GM18517 (cell line): ENCODE measurements around the gene SPATA18.

Experiments used
- ATAC-seq: cut with Tn5 transposase; IDR thresholded peaks from one replicate; pipeline ENCODE4 v1.9.1; 2021; ENCODE audit warnings: mild to moderate bottlenecking, moderate library complexity; ENCODE audit not compliant: unreplicated experiment

Gene SPATA18, protein sequence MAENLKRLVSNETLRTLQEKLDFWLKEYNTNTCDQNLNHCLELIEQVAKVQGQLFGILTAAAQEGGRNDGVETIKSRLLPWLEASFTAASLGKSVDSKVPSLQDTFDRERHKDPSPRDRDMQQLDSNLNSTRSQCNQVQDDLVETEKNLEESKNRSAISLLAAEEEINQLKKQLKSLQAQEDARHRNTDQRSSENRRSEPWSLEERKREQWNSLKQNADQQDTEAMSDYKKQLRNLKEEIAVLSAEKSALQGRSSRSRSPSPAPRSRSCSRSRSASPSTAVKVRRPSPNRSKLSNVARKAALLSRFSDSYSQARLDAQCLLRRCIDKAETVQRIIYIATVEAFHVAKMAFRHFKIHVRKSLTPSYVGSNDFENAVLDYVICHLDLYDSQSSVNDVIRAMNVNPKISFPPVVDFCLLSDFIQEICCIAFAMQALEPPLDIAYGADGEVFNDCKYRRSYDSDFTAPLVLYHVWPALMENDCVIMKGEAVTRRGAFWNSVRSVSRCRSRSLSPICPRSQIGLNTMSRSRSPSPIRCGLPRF

DNA sequence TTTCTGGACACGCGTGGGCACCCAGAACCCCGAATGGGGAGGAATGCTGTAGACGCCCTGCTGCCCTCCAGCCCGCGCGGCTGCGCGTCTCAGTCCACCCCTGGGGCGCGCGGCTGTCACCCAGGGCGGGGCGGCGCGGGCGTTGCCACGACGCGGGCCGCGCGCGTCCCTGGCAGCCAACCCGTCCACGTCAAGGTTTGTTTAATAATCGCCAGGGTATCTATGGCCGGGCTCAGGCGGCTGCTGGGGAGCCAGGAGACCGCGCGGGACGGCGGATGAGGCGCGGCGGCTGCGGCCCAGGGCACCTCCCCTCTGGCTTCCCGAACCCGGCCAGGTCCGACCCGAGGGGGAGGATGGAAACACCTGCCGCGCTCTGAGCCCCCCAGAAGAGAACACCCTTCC lies at the start of gene SPATA18:
Gene SPATA18 (plus strand): TSS at position 92 of the 402 bp plus-strand sequence. CDS start 401 bp downstream, outside the sequence.
- ATAC-seq = peak; percentile 41

DNA sequence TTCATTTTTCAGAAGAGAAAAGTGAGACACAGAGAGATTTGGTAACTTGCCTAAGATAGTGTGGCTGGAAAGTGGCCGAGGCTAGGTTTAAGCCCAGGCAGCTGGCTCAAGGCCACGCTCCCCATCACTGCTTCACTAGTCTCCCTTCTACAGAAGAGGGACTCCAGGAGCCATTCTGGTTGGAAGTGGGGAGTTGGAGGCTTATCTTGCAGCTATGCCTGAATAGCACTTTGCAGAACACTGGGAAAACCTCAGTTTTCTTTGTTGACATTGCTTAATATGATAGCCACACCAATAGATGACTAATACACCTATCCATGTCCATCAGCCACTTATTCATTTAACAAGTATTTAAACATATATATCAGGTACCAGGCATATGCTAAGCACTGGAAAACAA lies 49.5 kb upstream of the SPATA18 start:
- no peak for ATAC-seq

DNA sequence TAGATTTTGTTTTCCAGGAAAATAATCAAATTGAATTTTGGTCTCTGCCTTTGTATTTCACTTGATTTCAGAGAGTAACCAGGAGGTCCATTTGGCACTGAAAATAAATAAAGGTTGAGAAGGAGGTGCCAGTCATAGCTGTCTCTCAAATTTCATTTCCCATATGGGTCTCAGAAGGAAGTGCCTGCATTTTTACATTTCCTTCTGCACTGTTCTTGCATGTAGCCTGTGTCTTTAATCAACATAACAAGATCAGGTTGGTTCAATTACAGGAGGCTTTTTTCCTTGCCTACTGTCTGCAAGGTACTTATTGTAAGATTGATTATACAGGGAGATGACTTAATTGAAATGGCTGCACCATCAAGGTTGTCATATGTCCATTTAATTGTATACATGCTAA lies 46.7 kb upstream of the SPATA18 start:
- ATAC-seq = no peak

DNA sequence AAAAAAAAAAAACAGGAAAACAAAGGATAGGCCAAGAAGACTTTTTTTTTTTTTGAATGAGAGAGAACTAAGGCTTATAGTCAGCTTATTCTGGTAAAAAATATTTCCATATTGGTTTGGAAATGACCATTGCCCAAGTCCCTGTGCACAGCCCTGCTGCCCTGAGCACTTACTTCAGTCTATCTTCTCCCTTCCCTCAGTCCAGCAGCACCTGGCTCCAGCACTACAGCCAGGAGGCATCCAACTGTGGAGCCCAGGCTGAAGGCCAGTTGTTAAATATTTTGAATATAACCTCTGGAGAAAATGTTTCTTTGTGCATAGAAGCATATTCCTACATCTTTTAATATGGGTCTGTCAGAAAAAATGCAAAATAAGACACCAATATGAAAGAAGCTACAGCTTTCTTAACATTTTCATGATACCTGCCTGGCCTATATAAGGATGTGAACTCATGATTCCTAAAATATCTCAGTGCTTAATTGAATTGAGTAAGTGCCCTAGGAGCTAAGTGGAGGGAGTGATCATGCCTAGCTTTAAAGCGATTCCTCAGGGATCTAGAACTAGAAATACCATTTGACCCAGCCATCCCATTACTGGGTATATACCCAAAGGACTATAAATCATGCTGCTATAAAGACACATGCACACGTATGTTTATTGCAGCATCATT lies 45.4 kb upstream of the SPATA18 start:
- ATAC-seq = no peak

DNA sequence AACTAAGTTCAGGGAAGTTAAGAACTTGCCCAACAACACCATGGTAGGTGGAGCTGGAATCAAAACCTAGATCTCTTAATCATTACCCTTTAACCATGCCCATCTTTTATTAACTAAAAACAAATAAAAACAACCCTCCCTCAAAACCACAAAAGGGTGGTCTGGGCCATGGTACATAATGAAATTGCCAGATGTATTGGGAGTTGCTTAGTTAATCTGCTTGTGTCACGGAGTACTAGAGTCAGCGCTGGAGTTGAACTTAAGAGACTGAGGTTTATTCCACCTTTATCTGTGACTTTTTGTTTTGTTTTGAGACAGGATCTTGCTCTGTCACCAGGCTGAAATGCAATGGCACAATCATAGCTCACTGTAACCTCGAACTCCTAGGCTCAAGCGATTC lies 44.2 kb upstream of the SPATA18 start:
- no peak for ATAC-seq

DNA sequence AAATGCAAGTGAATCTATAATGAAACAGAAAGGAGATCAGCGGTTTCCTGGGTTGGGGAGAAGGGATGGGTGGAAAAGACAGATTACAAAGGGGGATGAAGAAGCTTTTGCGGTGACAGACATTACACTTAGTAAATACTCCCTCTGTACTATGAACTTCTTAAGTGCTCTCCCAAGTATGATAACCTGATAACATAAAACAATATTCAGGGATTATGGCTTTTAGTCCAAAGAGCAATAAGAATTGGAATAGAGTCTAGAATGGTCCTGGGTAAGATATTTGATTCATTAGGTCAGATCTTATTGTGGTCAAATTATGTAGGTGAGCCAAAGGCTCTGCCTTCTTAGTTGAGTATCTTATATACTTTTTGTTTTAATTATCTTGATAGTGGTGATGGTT lies 40.1 kb upstream of the SPATA18 start:
- ATAC-seq = no peak

DNA sequence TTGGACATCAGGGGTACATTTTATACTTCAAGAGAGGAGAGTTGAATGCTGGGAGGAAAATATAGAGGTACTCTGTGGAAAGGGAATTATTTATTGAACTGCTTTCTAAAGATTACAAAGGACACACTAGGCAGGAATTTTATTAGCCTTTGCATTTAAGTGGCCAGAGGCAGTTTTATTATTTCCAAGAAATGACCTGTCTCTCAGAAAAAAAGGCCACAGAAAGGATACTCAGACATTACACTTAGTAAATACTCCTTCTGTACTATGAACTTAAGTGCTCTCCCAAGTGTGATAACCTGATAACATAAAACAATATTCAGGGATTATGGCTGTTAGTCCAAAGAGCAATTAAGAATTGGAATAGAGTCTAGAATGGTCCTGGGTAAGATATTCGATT lies 38.5 kb upstream of the SPATA18 start:
- ATAC-seq = no peak

DNA sequence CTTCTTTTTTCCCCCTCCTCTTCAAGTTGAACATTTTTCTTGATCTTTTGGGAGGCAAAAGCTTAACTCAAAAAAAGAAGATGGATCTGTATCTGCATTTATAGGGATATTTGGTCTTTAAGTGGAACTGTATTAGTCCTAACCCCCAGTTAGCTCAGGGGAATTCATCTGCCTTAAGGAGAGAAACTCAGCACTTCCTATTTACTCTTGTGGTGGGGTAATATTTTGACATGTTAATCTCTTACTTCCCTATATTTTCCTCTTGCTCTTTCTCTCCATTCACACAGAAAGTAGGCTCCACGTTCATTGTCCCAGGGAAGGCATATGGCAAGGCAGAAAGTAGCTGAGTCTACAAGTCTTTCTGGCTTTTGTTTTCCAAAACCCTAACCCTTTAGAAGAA lies 36.2 kb upstream of the SPATA18 start:
- ATAC-seq = no peak

DNA sequence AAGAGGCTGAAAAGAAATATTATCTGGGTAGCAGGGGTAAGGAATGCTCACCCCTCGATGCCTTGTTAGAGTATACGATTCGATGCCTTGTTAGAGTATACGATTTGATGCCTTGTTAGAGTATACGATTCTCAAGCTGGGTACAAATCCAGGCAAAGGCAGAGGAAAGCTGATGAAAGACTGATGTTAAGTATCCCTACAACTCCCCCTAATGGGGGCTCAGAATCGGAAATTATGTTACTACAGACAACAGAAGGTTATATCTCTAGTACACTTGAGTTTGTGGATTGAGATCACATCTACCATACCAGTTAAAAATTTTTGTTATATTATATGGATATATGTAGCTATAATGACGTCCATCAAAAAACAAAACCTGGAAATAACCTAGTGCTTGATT lies 35.7 kb upstream of the SPATA18 start:
- no peak for ATAC-seq

DNA sequence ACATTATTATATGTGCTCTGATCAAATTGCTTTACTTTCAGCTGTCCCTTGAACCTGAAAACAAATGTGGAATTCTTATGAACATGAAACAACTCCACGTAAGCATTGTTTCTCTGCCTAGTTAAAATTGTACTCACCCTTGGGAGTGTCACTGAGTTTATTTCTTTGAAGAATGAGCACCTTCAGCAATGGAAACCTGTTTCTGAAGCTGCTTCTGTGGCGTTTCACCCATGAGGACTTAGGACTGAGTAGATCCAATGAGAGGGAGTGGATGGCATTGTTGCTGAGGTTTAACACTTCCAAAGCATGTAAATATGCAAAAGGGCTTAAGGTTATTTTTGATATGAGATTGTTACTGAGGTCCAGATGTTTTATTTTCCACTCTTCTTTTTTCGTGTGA lies 34.1 kb upstream of the SPATA18 start:
- no peak for ATAC-seq

DNA sequence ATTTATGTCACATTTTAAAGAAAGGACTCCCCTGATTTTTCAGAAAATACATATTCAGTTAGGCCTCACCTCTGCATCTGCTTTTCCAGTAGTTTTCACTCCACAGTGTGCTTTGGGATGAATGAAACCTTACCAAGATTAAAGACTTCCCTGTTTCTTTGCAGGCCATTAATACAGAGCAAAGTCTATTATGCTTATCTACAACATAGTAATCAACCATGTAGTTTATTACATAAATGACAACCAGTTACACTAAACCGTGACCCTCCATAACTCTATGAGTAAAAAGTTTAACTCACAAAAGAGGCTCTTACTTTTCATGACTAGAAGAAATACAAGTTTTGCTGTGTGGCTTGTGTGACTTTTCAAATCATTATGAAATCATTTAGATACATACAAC lies 33.3 kb upstream of the SPATA18 start:
- no peak for ATAC-seq

DNA sequence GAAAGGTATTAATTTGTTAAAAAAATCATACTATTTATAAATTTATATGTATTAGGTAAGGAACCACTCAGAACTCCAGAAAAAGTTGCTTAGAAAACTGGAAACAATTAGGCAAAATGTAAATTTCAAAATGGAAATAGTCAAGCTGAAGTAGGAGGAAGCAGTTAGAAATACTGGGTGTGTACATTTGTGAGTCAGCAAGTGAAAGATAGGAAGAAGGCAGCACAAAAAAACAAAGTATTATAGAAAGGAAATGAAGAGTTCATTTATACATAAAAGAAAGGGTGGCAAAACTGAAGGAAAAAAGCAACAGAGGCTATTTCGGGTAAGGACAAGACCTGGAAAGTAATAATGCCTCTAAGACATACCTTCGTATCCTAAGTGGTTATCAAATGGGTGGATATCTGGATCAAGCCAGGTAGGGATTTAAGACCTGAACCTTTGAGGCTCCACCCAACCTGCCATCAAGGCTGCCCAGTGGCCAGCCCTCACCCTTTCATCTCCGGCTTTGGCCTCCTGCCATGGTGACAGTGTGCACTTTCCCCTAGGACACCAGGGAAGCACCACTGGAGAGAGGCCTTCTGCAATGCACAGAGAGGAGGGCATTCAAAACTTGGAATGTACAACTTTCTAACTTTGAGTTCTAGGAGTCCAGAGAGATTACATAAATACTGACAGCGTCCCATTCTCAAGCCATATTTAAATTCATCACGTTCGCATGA lies 31.0 kb upstream of the SPATA18 start, which contains the start of gene LRRC66:
Gene LRRC66 (minus strand): TSS at position 428 of the 722 bp plus-strand sequence. CDS start 2,750 bp downstream, outside the sequence.
- ATAC-seq = no peak

DNA sequence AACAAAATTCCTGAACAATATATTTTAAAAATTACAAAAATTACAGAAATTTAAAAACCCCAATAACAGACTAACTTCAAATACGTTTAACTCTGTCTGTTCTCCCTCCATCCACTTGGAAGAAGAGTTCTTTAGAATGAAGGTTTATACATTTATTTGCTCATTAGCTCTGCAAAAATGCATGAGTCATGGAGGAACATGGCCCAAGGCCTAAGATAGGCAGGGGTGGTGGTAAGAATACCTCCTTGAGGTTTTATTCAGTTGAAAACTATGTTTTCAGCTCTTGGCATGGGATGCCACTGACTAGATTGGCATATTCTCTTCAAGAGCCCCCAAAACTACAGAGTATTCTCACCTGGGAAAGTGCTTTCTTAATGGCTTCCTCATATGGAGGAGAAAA lies 22.1 kb upstream of the SPATA18 start:
- no peak for ATAC-seq

DNA sequence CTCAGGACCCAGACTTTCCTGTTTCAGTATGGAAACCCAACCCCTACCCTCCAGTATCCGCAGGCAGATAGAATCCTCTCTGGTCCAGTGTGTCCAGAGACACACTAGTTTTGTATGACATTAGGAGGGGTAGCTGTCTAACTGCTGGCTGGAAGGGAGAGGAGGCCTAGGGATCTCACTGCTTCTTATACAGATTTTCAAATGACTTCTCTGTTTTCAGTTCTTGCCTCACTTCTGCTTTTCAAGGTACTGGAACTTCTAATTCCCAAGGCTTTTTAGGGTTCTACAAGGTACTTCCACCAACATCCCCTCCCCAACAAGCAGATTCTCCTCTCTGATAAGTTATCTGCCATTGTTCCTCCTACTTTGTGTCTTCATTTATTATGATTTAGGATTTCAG lies 19.1 kb upstream of the SPATA18 start:
- no peak for ATAC-seq

DNA sequence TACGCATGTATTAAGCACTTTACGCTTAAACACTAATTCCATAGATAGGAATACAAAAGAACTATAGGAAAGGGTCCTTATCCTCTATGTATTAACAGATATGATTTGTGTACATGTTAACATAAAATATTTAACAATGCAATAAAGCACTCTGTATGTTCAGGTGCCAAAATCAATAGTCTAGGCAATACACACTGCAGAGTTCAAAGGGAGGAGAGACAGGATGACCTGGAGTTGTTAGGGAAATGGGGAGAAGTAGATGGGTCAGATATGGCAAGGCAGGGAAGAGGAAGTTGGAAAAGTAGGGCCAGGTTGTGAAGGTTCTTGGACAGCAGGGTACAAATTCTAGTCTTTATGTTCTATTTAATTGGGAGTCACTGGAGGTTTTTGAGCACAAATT lies 15.9 kb upstream of the SPATA18 start:
- ATAC-seq = no peak

DNA sequence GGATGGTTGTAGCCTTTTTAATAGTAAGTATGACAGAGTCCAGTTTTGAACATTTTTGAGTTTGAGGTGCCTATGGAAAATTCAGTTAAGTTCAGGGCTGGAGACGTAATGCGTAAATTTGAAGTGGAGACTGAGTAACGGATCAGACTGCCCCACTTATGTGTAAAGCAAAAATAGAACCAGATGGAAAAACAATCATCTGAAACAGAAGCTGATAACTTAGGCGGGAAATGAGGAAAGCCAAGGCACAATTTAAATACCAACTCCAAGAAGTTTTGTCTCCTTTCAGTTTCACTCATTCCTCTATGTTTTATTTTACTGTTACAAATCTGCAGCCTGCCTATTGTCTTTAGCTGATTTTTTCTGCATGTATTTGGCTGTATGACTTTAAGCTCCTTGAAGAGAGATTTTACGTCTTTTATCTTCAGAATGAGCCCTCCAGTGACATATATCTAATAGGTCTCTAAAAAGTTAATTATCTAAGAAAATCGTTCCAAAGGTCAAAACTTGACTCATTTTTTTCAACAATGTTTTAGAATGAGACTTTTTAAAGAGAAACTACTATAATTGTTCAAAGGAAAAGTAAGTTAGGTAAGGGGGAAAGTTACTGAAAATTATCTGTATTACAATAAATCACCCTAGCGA lies 14.1 kb upstream of the SPATA18 start:
- ATAC-seq = no peak

DNA sequence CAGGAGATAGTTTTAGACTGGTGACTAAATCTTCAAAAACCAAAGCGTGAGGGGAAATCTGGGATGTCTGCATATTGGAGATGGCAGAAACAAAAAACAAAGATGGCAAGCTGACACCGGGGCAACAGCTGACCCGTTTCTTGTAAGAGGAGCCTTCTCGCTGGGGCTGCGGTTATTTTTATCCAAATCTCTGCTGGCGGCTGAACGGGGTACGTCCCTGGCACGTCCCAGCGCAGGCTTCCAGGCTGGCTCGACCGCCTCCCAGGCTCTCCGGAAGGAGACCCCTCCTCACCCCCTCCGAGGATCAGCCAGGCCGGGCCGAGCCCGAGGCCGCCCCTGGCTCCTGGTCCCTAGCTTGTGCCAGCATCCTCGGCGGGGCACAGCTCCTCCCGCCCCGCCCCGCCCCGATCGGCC lies 13.4 kb upstream of the SPATA18 start:
- peak; percentile 60 for ATAC-seq

DNA sequence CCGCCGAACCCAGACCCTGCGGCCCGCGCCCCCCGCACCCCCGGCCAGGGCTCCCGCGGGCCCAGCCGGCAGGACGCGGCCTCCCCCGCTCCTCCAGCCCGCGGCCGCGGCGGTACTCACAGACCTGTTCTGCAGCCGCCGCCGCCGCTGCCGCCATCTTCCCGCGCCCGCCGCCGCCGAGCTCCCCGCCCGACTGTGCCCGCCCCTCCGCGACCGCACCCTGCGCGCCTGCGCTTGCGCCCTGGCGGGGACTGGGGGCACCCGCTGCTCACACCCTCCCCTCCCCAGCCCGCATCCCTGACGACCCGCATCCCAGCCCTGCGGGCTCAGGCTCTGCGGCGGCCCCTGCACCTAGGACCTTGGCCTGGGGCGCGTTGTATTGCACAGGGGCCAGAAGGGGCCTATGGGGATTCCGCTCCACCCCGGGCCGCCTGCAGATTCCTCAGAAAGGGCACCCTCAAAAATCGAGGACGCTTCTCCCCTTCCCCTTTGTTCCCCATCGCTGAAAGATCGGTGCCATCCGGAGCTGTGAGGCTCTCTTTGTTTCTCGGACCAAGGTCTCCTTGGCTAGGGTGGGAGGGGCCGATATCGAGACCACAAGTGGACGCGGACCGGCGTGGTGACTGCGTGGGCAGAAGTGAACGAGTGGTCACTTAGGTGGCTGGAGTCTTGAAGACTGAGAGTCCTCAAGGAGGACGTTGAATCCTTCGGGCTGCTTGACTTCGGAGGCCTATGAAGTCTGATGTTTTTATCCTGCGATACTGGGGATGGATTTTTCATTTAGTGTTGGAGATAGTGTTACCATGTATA lies 12.8 kb upstream of the SPATA18 start, which contains the start of gene SGCB:
Gene SGCB (minus strand): TSS at position 197 of the 810 bp plus-strand sequence. CDS start 40 bp downstream, at position 157.
- ATAC-seq = peak; percentile 81

DNA sequence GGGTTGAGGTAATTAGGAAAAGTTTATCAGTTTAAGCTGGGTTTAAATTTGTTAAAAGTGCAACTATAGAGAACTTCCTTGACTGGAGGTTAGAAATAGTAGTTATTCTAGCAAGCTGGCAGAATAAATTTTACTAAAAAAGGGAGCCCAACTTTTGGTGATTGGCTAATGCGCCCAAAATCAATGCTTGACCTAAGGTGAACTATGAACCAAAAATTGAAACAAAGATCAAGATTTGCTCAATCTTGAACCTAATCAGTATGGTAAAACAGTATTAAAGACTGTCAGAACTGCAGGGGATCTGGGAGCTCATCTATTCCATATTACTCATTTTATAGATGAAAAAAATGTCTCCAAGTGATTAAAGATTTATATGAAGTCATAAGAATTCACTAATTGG lies 6.1 kb upstream of the SPATA18 start:
- ATAC-seq = no peak

DNA sequence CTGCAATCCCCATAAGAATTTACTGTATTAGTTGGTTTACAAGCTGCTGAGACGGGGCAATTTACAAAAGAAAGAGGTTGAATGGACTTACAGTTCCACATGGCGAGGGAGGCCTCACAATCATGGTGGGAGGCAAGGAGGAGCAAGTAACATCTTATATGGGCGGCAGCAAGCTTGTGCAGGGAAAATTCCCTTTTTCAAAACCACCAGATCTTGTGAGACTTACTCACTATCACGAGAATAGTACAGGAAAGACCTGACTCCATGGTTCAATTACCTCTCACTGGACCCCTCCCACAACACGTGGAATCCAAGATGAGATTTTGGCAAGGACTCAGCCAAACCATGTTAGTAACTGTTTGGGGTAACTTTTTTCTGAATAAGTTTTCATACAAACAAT lies 1.8 kb upstream of the SPATA18 start:
- ATAC-seq = no peak
